Vagina (tissue), 2 donors: ENCODE data around the gene POLR2J2.
"Not testable (repeated sequence)": the region's sequence is repeated elsewhere in the genome, so short reads cannot be mapped to it uniquely, and the experiment has no call there.

ENCODE experiments used
- CTCF ChIP-seq, 3 experiments: fragments of 450-650 bp in 2 of 3; fragments of 200-600 bp in 1 of 3; sonication (generic) in 1 of 3; IDR thresholded peaks; one replicate each; pipeline ENCODE4 v1.5.1; 2017 to 2019; ENCODE audit warnings: antibody characterized with exemption in 3 of 3, mild to moderate bottlenecking in 2 of 3, moderate library complexity in 2 of 3
- POLR2A ChIP-seq, 2 donors: fragments of 450-650 bp; IDR thresholded peaks; one replicate each; pipeline ENCODE4 v1.6.1; 2017; ENCODE audit warnings: antibody characterized with exemption in 2 of 2, mild to moderate bottlenecking in 2 of 2, moderate library complexity in 2 of 2

GRCh38 chr7:102714774-102715522 is 43.5 kb upstream of the POLR2J2 start:
- TF ChIP-seq CTCF, POLR2A (IDR thresholded peaks at IDR 0.05): not testable (repeated sequence)
